DND-41 (cell line): ENCODE data around the gene ANXA10.

Experiments
- EZH2 ChIP-seq: IDR thresholded peaks from 3 replicates; pipeline ENCODE4 v1.6.1; 2012; ENCODE audit warnings: borderline replicate concordance, low read depth, mild to moderate bottlenecking, moderate library complexity, low read length, inconsistent platforms; ENCODE audit not compliant: severe bottlenecking
- TF ChIP-seq, protein P1 (sequence below): IDR thresholded peaks from 2 replicates; pipeline ENCODE4 v1.5.1; 2012; ENCODE audit warnings: borderline replicate concordance, low read length, moderate library complexity, mild to moderate bottlenecking; ENCODE audit not compliant: poor library complexity, severe bottlenecking; ENCODE audit errors: extremely low read depth

DNA sequence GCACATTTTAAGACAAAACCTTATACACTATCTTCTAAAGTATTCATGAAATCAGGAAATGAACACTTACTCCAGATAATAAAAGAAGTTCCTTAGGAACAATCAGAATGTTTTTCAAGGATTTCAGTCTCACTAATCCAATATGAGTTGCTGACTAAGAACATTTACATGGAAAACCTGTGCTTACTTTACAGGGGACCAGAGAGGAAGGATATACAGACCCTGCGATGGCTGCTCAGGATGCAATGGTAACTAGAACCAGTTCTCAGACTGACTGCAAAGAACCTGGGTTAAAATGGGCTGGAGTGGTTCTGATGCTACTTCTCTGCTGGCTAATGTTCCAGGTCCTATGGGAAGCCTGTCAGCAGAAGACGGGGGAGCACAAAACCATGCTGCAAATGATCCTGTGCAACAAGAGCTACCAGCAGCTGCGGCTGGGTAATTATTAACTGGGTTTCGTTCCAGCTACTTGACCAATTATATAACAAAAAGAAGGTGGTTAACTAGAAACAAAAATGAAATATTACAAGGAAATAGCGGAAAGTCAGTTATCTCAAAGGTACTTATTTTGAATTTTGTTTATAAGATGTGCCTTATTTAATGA is 85.3 kb downstream of the ANXA10 start:
- no peak for TF ChIP-seq EZH2
- TF ChIP-seq, protein P1, sequence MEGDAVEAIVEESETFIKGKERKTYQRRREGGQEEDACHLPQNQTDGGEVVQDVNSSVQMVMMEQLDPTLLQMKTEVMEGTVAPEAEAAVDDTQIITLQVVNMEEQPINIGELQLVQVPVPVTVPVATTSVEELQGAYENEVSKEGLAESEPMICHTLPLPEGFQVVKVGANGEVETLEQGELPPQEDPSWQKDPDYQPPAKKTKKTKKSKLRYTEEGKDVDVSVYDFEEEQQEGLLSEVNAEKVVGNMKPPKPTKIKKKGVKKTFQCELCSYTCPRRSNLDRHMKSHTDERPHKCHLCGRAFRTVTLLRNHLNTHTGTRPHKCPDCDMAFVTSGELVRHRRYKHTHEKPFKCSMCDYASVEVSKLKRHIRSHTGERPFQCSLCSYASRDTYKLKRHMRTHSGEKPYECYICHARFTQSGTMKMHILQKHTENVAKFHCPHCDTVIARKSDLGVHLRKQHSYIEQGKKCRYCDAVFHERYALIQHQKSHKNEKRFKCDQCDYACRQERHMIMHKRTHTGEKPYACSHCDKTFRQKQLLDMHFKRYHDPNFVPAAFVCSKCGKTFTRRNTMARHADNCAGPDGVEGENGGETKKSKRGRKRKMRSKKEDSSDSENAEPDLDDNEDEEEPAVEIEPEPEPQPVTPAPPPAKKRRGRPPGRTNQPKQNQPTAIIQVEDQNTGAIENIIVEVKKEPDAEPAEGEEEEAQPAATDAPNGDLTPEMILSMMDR = no peak
